KMS-11 (cell line): ENCODE data around the gene CCL14.

Experiments
- H2AFZ ChIP-seq: fragments of 200-600 bp; sonication (generic); 2 replicates; pipeline ENCODE4 v1.6.1; 2016; ENCODE audit warnings: antibody characterized with exemption, mixed run types, low read depth
- H3K27ac ChIP-seq: fragments of 200-600 bp; sonication (generic); 2 replicates; pipeline ENCODE4 v1.6.1; 2016; ENCODE audit warnings: mild to moderate bottlenecking, mixed run types
- H3K27me3 ChIP-seq: fragments of 200-600 bp; sonication (generic); 2 replicates; pipeline ENCODE4 v1.6.1; 2017; ENCODE audit warnings: mild to moderate bottlenecking, low read depth, mixed run types, moderate library complexity; ENCODE audit not compliant: insufficient read depth
- H3K36me3 ChIP-seq: fragments of 200-600 bp; sonication (generic); 2 replicates; pipeline ENCODE4 v1.6.1; 2017; ENCODE audit warnings: mild to moderate bottlenecking, mixed run types; ENCODE audit not compliant: insufficient read depth
- H3K4me1 ChIP-seq: fragments of 200-600 bp; sonication (generic); 2 replicates; pipeline ENCODE4 v1.6.1; 2016; ENCODE audit warnings: mild to moderate bottlenecking, low read depth, mixed run types; ENCODE audit not compliant: poor library complexity, severe bottlenecking
- H3K4me2 ChIP-seq: fragments of 200-600 bp; sonication (generic); 2 replicates; pipeline ENCODE4 v1.7.0; 2016; ENCODE audit warnings: mild to moderate bottlenecking, mixed run types
- H3K4me3 ChIP-seq: fragments of 200-600 bp; sonication (generic); IDR thresholded peaks from 2 replicates; pipeline ENCODE4 v1.6.1; 2017; ENCODE audit warnings: low read depth, low read length, mixed read lengths; ENCODE audit not compliant: insufficient read depth
- H3K79me2 ChIP-seq: fragments of 200-600 bp; sonication (generic); 2 replicates; pipeline ENCODE4 v1.6.1; 2016; ENCODE audit warnings: low read depth, mixed run types; ENCODE audit not compliant: insufficient read depth
- H3K9ac ChIP-seq: fragments of 200-600 bp; sonication (generic); 2 replicates; pipeline ENCODE4 v1.6.1; 2016; ENCODE audit warnings: mild to moderate bottlenecking, mixed run types
- H4K20me1 ChIP-seq: fragments of 200-600 bp; sonication (generic); 2 replicates; pipeline ENCODE4 v1.6.1; 2016; ENCODE audit warnings: mild to moderate bottlenecking, mixed run types; ENCODE audit not compliant: insufficient read depth
- TF ChIP-seq, protein P1 (sequence below): fragments of 200-600 bp; sonication (generic); conservative IDR thresholded peaks from 2 replicates; pipeline ENCODE4 v1.6.1; 2017; ENCODE audit warnings: low read depth, mild to moderate bottlenecking, antibody characterized with exemption, low read length, moderate library complexity, mixed read lengths

CCL14 gene

DNA sequence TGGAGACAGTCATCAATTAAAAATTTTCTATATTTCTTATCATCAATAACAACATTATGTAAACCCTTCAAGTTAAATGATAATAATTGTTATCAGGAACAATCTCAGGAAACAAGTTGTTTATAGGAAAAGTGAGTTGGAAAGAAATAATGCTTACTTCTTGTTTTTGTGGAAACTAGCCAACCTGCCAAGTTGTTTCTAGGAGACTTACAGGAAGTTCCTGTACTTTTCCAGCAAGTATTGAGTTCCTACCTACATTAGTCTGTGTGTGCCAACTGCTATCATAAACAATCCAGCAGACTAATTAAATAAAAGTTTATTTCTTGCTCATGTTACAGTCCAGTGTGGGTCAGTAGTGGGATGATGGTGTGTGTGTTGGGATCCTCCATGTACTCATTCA, 1.6 kb upstream of the CCL14 start:
- TF ChIP-seq, protein P1, sequence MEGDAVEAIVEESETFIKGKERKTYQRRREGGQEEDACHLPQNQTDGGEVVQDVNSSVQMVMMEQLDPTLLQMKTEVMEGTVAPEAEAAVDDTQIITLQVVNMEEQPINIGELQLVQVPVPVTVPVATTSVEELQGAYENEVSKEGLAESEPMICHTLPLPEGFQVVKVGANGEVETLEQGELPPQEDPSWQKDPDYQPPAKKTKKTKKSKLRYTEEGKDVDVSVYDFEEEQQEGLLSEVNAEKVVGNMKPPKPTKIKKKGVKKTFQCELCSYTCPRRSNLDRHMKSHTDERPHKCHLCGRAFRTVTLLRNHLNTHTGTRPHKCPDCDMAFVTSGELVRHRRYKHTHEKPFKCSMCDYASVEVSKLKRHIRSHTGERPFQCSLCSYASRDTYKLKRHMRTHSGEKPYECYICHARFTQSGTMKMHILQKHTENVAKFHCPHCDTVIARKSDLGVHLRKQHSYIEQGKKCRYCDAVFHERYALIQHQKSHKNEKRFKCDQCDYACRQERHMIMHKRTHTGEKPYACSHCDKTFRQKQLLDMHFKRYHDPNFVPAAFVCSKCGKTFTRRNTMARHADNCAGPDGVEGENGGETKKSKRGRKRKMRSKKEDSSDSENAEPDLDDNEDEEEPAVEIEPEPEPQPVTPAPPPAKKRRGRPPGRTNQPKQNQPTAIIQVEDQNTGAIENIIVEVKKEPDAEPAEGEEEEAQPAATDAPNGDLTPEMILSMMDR = no peak

DNA sequence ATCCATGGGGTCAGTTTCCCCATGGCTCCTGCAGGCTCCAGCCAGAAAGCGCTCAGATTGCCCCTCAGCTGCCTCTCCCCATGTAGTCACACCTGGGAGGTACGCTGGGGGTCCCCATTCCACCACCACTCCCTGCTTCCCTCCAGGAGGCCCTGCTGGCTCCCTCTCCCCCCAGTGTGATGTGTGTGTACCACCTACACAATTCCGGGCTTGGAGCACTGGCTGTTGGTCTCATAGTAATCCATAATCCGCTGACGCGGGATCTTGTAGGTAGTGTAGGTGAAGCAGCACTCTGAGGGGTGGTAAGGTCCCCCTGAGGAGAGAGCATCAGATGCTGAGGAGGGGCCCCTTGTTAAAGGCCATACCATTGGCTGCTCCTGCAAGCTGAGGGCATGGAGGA, 2.4 kb downstream of the CCL14 start:
- Histone ChIP-seq H2AFZ (no peak overlapping the region), H3K4me2 (no peak overlapping the region), H3K4me3 (no peak overlapping the region), H3K27me3 (no peaks in the 10 kb centered on the region), H3K79me2 (no peaks in the 10 kb centered on the region), H3K36me3 (no peaks in the 10 kb centered on the region), H3K4me1 (no peaks in the 10 kb centered on the region), H4K20me1 (no peaks in the 10 kb centered on the region), H3K9ac (no peak overlapping the region), H3K27ac (no peak overlapping the region)
- TF ChIP-seq, protein P1 = no peak

More for the DNA sequence above, 1.6 kb upstream of the CCL14 start:
- H3K4me3 ChIP-seq = no peak overlapping the region
- no peak overlapping the region for H2AFZ ChIP-seq
- no peaks in the 10 kb centered on the region for H3K36me3 ChIP-seq
- H3K4me2 ChIP-seq = no peak overlapping the region
- no peaks in the 10 kb centered on the region for H3K27me3 ChIP-seq
- H3K79me2 ChIP-seq = no peaks in the 10 kb centered on the region
- H3K4me1 ChIP-seq = peaks cover 22% of the 10 kb centered on the region
- no peaks in the 10 kb centered on the region for H4K20me1 ChIP-seq
- no peak overlapping the region for H3K27ac ChIP-seq
- no peak overlapping the region for H3K9ac ChIP-seq

DNA sequence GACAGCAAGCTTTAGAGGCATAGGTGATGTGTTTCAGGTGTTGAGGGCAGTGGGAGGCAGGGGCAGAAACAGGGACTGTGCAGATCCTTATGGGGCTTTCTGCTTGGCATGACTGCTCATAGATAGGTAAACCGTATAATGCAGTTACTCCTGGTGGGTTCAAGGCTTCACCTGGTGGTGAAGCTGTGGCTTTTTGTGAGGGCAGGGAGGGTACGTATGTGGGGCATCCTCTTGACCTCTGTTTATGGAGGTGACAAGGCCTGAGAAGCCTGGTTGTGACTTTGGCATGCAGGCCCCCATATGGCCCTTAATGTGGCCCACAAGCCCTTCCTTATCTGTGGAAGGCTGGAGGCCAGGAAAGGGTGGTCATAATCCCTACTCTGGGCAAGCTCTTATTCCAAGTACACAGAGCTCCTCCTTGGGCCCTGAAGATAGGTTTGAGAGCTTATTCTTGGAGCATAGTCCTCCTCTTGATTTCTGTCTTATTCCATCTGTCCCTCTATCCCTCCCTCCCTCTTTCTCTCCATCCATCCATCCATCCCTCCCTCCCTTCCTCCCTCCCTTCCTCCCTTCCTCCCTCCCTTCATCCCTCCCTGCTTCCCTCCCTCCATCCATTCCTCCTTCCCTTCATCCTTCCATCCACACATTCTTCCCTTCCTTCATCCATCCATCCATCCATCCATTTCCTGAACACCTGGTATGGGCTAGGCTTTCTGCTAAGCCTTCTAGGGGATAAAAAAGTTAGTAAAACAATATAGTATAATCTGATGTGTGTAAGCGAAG, 3.9 kb downstream of the CCL14 start:
- no peaks in the 10 kb centered on the region for H3K36me3 ChIP-seq
- H3K4me1 ChIP-seq = no peaks in the 10 kb centered on the region
- H3K79me2 ChIP-seq = no peaks in the 10 kb centered on the region
- no peaks in the 10 kb centered on the region for H4K20me1 ChIP-seq
- TF ChIP-seq, protein P1 = no peak
- H3K9ac ChIP-seq = no peak overlapping the region
- no peaks in the 10 kb centered on the region for H3K27me3 ChIP-seq
- no peak overlapping the region for H3K27ac ChIP-seq
- H3K4me2 ChIP-seq = no peak overlapping the region
- H3K4me3 ChIP-seq = no peak overlapping the region
- H2AFZ ChIP-seq = no peak overlapping the region

DNA sequence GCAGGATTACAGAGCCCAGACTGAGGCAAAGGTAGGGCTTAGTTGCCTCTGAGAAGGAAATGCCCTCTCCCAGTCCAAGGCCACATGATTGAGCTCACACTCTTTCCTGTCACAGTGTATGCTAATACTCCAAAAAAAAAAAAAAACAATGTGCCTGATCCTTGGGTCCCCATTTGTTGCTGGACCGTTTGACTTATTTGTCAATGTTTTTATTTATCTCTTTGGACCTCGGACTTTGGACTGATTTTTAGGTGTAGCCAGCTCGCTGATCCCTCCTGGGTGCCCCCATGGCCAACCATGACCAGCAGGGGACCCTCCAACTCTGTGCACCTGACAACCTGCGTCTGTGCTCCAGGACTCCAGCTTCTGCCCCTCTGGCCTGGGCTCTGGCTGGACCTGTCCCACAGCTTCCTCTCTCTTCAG, 4.6 kb downstream of the CCL14 start:
- TF ChIP-seq, protein P1 = 0 out of 2 replicates have a peak, but pooled peaks have one; percentile 16
- Histone ChIP-seq H3K9ac (no peak overlapping the region), H3K4me2 (no peak overlapping the region), H3K79me2 (no peaks in the 10 kb centered on the region), H4K20me1 (no peaks in the 10 kb centered on the region), H2AFZ (no peak overlapping the region), H3K27me3 (no peaks in the 10 kb centered on the region), H3K36me3 (no peaks in the 10 kb centered on the region), H3K4me3 (no peak overlapping the region), H3K27ac (no peak overlapping the region), H3K4me1 (no peaks in the 10 kb centered on the region)
